NK-92 (cell line): ENCODE results near the gene FHOD3.
"Not testable (repeated sequence)": the region's sequence is repeated elsewhere in the genome, so short reads cannot be mapped to it uniquely, and the experiment has no call there.

ENCODE experiments used
- DNase-seq: peaks from one replicate; lab custom pipeline; 2025; ENCODE audit not compliant: unreplicated experiment; lab: John Stamatoyannopoulos, UW

Gene FHOD3

DNA sequence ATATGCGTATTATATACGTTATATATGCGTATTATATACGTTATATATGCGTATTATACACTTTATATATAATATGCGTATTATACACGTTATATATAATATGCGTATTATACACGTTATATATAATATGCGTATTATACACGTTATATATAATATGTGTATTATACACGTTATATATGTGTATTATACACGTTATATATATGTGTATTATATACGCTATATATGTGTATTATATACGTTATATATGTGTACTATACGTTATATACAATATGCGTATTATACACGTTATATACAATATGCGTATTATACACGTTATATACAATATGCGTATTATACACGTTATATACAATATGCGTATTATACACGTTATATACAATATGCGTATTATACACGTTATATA lies 465.5 kb downstream of the FHOD3 start:
- DNase-seq, result not testable (repeated sequence)

DNA sequence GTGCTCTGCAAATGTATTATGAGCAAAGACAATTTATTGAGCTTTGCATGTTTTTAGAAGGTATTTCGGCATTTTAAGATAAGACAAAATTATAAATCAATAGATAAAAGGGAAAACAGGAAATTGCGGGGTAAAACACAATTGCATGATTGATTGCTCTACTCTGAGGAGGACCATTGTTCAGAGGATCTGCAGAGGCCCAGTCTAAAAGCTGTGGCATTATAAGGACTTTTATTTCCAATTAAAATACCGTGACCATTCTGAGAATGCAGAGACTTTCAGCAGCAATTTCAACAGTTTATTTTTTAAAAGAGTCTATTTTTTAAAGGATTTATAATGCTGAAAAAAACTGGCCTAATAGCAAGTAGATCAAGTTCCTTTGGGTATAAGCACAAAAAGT lies 469.3 kb downstream of the FHOD3 start:
- DNase-seq, result no peak

GRCh38 chr18:36769172-36769571 lies 471.7 kb downstream of the FHOD3 start:
- DNase-seq, result no peak

DNA sequence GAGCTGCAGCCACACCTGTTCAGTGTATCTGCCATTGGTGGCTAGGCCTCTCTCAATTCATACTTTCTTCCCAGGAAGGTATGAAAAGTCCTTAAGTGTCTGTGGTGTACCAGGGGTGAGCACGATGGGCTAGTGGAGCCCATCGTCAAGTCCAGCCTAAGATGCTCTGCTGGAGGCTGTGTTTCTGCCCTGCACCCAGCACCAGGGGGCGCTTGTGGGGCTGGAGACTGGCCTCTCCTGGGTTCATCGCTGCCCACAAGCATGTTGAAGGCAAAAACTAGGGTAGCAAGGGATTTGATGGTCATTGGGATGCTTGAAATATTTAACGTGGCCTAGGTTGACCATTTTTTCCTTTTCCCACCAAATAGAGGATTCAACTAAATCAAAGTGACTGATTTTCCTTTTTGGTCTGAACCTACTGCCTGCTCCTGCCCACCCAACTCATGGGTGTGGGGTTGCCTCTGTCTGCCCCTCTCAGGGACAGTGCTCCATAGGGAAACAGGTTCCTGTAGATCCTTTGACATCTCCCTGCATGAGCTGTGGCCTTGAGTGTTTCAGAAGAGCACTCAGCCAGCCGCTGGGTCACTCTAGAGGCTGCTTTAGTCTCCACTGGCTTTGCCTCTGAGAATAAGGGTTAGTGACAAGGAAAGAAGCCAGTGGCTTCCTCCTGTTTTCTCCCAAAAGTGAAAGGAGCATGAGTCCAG lies 472.2 kb downstream of the FHOD3 start:
- DNase-seq, result no peak

- DNase-seq, result no peak
These were observed 472.9 kb downstream of the FHOD3 start for GRCh38 chr18:36770315-36770946.

- DNase-seq, result no peak
These were observed 473.7 kb downstream of the FHOD3 start for GRCh38 chr18:36771245-36771644.

- DNase-seq, result no peak
These were observed 474.8 kb downstream of the FHOD3 start for GRCh38 chr18:36772241-36772723.

DNA sequence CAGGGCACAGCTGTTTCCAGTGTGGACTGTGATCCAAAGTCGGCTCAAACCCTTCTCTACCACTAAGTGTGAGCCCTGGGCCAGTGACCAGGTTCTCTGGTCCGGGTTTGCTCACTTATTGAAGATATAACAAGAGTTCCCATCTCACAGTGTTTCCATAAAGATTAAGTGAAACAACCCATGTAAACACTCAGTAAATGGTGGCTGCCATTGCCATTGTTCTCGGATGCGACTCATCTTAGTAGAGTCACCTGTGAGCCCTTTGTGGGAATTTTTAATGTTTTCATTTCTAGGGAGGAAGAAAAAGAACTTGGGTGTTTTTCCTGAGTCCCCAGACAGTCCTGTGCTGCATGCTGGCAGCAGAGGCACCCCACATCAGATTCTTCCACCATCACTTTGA lies 477.9 kb downstream of the FHOD3 start:
- no peak for DNase-seq

GRCh38 chr18:36776650-36777049 lies 479.1 kb downstream of the FHOD3 start:
- DNase-seq, result no peak

DNA sequence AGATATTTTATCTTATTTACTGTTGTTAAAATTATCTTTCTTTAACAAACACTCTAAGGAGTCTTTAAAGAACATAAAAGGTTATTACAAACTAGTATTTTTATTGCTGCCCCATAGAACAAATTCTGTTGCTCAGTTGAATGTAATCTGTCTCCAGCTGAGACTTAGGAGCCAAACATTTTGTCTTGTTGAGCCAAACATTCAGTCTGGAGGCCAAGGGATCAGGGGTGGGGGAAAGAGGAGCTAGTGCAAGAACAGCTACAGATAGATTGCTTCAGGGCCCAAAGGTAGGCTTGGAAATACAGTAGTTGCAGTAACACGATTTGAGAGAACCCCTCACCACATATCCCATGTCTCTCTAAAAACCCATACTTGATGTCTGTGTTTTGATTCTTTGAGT lies 480.1 kb downstream of the FHOD3 start:
- DNase-seq, result no peak

DNA sequence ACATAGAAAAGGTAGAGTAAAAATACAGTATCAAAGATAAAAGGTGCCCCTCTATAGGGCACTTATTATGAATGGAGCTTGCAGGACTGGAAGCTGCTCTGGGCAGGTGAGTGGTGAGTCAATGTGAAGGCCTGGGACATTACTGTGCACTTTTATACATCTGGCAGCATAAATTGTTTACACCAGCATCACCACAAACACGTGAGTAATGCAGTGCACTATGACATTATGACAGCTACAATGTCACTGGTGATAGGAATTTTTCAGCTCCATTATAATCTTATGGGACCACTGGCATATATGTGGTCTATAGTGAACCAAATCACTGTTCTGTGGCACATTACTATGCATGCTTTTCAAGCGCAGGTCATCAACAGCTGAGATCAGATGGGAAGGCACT lies 483.2 kb downstream of the FHOD3 start:
- no peak for DNase-seq

DNA sequence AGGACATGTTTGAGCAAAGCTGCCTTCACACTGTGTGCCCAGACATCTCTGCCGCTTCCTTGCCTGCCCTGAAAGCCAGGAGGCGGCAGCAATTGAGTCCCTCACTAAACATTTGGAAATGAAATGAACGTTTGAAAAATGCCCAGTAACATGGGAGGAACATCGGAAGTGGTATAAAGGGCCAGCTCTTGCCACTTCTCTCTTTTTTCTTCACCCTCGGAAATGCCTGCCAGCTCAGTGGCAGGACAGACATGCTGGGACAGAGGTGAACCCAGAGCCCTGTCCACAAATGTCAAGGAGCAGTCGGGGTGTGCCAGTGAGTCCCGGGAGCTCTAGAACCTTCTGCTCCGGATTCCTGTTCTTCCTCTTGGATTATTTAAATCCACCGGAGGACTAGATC lies 485.2 kb downstream of the FHOD3 start:
- no peak for DNase-seq

GRCh38 chr18:36783792-36784191 lies 486.3 kb downstream of the FHOD3 start:
- DNase-seq, result no peak

GRCh38 chr18:36786686-36787085 lies 489.2 kb downstream of the FHOD3 start:
- DNase-seq, result no peak

DNA sequence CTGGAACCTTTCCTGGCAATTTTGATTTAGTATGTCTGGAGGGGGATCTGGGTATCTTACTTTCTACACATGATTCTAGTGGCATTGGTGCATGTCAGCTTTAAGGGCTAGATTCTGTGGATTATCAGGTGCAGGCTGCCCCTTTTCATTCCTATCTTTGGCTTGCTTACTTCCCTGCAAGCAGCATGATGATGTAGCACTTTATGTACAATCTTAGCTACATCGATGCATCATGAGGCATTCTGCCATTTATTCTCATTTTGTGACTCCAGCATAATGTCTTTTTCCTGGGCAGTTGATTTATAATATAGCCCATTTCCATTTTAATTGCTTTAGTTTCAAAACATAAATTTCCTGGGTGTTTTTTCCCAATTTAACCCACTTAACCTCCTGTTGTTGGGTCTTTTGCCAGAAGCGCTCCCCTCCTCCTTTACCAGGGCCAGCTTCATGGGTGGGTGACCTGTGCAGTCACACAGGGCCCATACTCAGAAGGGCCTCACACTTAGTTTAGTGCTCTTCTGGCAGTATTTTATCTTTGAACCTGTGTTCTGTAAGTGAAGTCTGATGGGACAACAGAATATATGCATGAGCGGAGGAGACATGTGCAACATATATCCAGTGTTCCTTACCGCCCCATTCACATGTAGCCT lies 495.2 kb downstream of the FHOD3 start:
- DNase-seq, result no peak

DNA sequence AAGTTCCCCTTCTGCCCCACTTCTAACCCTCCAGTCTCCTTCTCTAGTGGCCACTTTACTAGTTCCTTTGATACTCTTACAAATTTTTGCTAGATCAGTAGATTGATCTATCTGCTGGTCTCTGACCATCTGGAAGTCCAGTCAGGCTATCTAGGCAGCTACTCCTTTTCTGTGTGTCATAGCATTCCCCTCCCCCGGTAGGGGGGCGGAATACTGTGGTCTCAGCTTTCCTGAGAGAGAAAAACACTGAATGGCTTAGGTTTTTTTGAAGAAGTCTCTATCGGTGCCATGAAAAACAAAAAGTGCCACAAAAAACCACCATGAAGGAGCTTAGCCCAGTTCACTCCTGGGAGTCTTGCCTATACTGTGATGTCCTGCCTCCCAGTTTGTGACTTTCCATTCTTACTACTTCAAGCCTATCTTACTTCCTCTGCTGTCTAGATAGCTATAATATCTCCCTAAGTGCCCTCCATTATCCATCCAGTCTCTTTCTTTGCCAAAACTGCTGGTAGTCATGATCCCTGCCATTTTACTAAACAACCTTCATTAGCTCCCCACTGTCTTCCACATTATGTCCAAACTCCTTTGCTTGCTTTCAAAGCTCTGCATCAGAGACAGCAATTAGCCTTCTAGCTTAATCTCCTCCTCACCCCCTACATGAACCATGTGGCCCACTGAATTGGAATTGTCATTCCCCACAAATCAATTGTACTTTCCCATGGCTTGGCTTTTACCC lies 501.4 kb downstream of the FHOD3 start:
- no peak for DNase-seq

GRCh38 chr18:36805105-36805504 lies 507.6 kb downstream of the FHOD3 start:
- DNase-seq, result no peak

GRCh38 chr18:36808681-36809080 lies 511.2 kb downstream of the FHOD3 start:
- no peak for DNase-seq

DNA sequence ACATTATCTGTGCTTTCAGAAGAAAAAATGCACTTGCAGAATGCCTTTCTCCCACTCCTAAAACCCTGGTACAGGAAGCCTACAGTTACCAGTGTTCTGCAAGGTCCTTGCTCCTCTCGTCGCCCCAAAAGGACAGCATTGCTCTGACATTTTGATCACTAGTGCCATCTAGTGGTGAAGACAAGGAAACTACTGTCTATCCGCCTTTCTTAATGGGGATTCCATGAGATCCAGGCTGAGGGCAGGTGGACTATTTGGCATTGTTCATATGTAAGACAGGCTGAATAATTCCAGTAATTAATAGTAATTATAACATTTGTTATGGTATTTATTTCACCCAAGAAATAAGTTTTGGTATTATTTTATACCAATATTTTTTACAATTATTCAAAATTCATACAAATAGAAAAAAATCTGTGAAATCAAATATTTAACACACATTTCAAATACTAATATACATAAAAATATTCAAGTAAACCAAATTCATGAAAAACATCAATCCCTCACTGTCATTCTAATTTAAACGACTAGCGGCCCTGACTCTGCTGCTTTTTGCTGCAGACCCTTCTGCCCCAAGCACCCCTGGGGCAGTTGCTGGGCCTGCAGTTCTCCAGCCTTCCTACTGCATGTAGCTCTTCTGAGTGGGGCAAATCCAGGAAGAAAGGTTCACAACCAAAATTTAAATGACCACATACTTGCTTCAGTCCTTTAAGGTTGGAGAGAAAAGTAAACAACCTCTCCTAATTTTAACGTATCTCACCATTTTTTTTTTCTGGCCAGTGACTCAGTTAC lies 512.3 kb downstream of the FHOD3 start:
- DNase-seq, result no peak

DNA sequence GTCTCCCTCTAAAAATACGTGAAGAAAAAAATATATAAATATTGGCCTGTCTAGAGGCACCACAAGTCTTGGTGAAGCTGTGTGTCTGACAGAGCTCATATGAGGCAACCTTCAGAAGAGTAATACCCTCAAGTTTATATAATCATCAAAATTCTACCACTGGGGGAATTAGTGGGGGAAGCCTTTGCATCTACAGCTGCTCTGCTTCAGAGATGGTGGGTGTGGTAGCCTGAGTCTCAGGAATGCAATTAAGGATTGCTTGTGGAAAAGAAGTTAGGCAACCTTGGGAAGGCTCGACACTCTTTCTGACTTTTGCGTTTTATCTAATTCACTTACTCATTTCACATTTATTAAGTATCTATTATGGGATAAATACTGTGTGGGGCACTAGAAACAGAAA lies 513.9 kb downstream of the FHOD3 start:
- DNase-seq, result no peak

DNA sequence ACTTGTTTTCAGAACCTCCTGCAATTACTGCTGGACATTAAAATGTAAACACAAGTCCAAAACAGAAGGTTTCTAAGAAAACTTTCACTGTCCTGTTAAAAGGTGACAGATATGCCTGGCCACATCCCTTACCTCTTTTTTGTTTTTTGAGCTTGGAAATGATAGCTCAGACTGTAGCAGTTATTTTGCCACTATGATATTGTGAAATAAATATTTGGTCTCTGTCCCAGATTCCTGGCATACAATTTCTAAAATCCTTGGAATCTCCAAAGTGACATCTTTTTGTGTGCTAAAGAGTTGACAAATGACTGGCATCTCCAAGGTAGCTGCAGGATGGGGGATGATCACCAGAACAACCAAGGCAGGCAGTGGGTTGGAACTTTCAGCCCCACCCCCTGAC lies 514.4 kb downstream of the FHOD3 start:
- DNase-seq, result no peak
